Peyer's patch (tissue), 4 donors: ENCODE measurements around the gene BAIAP2.

ENCODE experiments used
- POLR2A ChIP-seq, 2 donors: fragments of 450-650 bp; IDR thresholded peaks; one replicate each; pipeline ENCODE4 v1.5.1; 2017; ENCODE audit warnings: antibody characterized with exemption in 2 of 2, mild to moderate bottlenecking in 2 of 2, moderate library complexity in 2 of 2
- TF ChIP-seq, protein P1 (sequence below), 6 experiments: fragments of 450-650 bp in 4 of 6; fragments of 200-600 bp in 2 of 6; sonication (generic) in 1 of 6; IDR thresholded peaks; one replicate each; pipeline ENCODE4 v1.5.1; 2017 to 2019; ENCODE audit warnings: antibody characterized with exemption in 6 of 6, mild to moderate bottlenecking in 3 of 6, moderate library complexity in 1 of 6

DNA sequence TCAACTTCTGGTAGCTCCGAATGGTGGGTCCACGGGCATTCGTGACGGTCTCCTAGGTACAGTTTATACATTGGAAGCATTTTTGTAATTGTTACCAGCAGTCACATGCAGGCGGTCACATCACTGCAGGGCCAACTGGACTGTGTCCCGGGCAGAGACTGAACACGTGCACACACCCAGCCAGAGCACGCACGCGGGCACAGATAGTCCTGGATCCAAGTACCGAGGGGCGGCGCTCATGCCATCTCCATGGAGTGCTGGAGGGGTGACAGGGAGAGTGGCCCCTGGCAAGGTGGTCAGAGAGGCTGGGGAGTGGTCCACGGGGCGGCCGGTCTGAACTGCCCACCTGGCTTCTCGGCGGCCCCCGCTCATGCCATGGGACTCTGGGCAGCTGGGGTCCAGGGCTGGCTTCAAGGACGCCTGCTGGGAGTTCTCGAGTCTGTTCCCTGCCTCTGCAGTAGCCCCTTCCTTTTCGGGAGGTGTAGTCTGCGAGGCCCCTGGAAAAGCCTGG lies 34.2 kb downstream of the BAIAP2 start:
- TF ChIP-seq, protein P1, sequence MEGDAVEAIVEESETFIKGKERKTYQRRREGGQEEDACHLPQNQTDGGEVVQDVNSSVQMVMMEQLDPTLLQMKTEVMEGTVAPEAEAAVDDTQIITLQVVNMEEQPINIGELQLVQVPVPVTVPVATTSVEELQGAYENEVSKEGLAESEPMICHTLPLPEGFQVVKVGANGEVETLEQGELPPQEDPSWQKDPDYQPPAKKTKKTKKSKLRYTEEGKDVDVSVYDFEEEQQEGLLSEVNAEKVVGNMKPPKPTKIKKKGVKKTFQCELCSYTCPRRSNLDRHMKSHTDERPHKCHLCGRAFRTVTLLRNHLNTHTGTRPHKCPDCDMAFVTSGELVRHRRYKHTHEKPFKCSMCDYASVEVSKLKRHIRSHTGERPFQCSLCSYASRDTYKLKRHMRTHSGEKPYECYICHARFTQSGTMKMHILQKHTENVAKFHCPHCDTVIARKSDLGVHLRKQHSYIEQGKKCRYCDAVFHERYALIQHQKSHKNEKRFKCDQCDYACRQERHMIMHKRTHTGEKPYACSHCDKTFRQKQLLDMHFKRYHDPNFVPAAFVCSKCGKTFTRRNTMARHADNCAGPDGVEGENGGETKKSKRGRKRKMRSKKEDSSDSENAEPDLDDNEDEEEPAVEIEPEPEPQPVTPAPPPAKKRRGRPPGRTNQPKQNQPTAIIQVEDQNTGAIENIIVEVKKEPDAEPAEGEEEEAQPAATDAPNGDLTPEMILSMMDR (IDR thresholded peaks at IDR 0.05), result no peak
- TF ChIP-seq POLR2A (IDR thresholded peaks at IDR 0.05), result no peak
